Central memory CD8-positive, alpha-beta T cell (primary cell): Measurements from ENCODE around the gene ACER2.

ENCODE experiments used
- ATAC-seq: fragments of 150-1000 bp; cut with Tn5 transposase; replicated peaks from 2 replicates; pipeline ENCODE4 v1.10.0; 2022; ENCODE audit warnings: mild to moderate bottlenecking, moderate FRiP score, moderate number of reproducible peaks; ENCODE audit not compliant: poor library complexity, severe bottlenecking; ENCODE audit errors: extremely low read depth
- DNase-seq, 2 donors: peaks; one replicate each; pipeline ENCODE4 v3.0.0; 2021; ENCODE audit warnings: low spot score in 2 of 2
- H3K27ac Mint-ChIP-seq: one replicate; pipeline ENCODE4 v1.8.0; 2022; ENCODE audit warnings: low read depth, mild to moderate bottlenecking, moderate library complexity, mixed read lengths
- H3K27me3 Mint-ChIP-seq: one replicate; pipeline ENCODE4 v1.8.0; 2022; ENCODE audit warnings: mixed read lengths
- H3K36me3 Mint-ChIP-seq: one replicate; pipeline ENCODE4 v1.8.0; 2022; ENCODE audit warnings: mild to moderate bottlenecking, moderate library complexity, mixed read lengths; ENCODE audit not compliant: insufficient read depth
- H3K4me1 Mint-ChIP-seq: one replicate; pipeline ENCODE4 v1.8.0; 2022; ENCODE audit warnings: mixed read lengths
- H3K4me3 Mint-ChIP-seq: one replicate; pipeline ENCODE4 v1.8.0; 2022; ENCODE audit warnings: mild to moderate bottlenecking, moderate library complexity, mixed read lengths
- H3K9me3 Mint-ChIP-seq: one replicate; pipeline ENCODE4 v1.8.0; 2022; ENCODE audit warnings: mixed read lengths

The ACER2 gene

DNA sequence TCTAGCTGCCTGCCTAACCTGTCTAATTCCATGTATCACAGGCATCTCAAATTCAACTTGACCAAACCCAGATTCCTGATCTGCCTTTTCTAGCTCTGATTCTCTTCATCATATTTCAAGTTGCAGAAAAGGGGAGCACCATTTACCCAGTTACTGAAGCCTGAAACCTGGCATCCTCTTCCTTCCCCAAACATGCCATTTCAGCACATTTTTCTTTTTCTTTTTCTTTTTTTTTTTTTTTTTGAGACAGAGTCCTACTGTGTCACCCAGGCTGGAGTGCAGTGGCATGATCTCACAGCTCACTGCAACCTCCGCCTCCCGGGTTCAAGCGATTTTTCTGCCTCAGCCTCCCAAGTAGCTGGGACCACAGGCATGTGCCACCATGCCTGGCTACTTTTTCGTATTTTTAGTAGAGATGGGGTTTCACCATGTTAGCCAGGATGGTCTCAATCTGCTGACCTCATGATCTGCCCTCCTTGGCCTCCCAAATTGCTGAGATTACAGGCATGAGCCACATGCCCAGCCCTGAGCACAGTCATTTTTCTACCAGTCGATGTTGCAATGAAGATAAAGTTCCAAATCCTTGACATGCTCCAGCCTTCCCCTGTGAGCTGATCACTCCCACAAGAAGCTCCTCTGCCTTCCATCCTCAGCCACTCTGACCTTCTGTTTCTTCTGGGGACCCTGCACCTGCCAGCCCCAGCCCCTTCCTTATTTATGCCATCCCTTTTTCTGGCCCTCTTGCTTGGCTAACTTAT lies 32.2 kb downstream of the ACER2 start:
- ATAC-seq (no peak), DNase-seq (no peak)
- Mint-ChIP-seq H3K27ac (peak overlapping the region; percentile 87), H3K4me1 (peaks cover 7% of the 10 kb centered on the region), H3K27me3 (no peaks in the 10 kb centered on the region), H3K9me3 (no peaks in the 10 kb centered on the region), H3K4me3 (peak overlapping the region; percentile 65), H3K36me3 (no peaks in the 10 kb centered on the region)

DNA sequence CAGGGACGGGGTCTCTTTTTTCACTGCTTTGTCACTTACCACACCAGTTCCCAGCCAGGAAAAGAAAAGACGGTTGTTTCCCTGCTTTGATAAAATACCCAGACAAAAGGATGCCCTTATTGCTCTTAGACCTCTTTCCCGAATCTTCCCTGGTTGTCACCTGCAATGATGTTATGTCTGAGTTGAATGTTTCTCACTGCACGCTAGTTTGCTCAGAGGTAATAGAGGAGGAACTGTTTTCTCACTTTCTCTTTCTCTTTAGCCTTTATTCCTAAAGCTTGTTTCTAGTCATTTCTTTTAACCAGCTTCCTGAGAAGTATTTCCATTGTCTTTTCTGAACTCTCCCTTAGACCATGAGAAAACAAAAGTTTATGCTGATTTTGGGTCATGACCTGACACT lies 32.9 kb downstream of the ACER2 start:
- DNase-seq: no peak
- Mint-ChIP-seq H3K4me1 (peaks cover 7% of the 10 kb centered on the region), H3K4me3 (peak overlapping the region; percentile 65), H3K27me3 (no peaks in the 10 kb centered on the region), H3K27ac (peak overlapping the region; percentile 87), H3K9me3 (no peaks in the 10 kb centered on the region), H3K36me3 (no peaks in the 10 kb centered on the region)
- no peak for ATAC-seq

DNA sequence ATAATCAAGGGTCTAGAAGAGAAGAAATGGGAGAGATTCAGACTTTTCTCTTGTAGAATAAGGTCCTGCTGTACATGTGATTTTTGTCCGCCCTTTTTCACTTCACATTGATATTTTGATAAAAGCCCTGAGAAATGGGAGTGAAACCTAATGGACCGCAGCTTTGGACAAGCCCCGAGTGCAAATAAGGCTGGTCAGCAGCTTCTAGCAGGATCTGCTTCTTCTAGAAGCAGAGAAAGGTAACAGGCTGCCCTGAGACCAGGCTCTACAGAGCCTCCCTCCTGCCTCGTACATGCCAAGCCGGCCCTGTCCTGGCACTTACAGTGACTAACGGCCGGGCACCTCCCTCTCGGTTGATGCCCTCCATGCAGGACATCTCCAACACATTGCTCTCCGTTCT lies 33.4 kb downstream of the ACER2 start:
- ATAC-seq (no peak), DNase-seq (no peak)
- H3K36me3 Mint-ChIP-seq: no peaks in the 10 kb centered on the region
- peaks cover 7% of the 10 kb centered on the region for H3K4me1 Mint-ChIP-seq
- H3K27ac Mint-ChIP-seq: peak overlapping the region; percentile 87
- H3K27me3 Mint-ChIP-seq: no peaks in the 10 kb centered on the region
- H3K4me3 Mint-ChIP-seq: peak overlapping the region; percentile 65
- H3K9me3 Mint-ChIP-seq: no peaks in the 10 kb centered on the region

DNA sequence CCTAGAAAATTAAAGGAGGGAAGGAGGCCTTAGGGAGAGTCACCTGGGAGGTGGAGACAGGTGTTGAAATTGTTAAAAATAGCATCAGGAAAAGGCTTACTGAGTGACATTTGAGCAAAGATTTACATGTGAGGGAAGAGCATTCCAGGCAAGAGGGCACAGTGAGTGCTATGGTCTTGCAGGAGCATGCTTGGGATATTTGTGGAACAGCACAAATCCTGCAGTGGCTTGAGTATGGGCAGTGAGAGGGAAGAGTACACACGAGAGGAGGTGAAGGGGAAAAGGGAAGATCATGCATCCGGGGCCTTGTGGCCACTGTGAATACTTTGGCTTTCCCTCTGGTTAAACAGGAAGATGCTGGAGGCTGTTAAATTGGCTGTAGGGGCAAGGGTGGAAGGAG lies 36.6 kb downstream of the ACER2 start:
- H3K36me3 Mint-ChIP-seq: no peaks in the 10 kb centered on the region
- DNase-seq (no peak), ATAC-seq (no peak)
- H3K27ac Mint-ChIP-seq: peak overlapping the region; percentile 13
- H3K9me3 Mint-ChIP-seq: no peaks in the 10 kb centered on the region
- no peak overlapping the region for H3K4me3 Mint-ChIP-seq
- peaks cover 7% of the 10 kb centered on the region for H3K4me1 Mint-ChIP-seq
- H3K27me3 Mint-ChIP-seq: no peaks in the 10 kb centered on the region

DNA sequence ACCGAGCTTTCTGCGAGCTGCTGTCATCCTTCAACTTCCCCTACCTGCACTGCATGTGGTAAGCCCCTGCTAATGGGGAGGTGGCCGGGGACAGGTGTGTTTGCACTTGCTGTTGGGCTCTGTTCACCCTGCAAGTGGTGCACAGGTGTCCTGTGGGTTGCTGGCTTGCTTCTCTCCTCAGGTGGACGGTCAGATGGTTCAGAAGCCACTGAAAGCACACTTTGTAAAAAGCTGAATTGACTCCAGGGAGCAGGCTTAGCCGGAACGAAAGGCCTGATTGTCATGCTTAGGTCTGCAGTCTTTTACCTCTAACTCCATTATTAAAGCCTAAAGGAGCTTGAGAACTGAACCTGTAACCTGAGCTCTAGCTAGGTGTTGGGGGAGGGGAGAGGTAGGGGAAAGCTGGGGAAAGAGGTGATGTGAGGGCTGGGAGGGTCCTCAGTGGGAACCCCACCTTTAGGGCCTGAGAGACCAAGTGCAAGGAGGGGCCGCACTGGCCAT lies 37.6 kb downstream of the ACER2 start:
- peaks cover 6% of the 10 kb centered on the region for H3K4me1 Mint-ChIP-seq
- no peak overlapping the region for H3K4me3 Mint-ChIP-seq
- ATAC-seq (no peak), DNase-seq (no peak)
- no peaks in the 10 kb centered on the region for H3K27me3 Mint-ChIP-seq
- H3K36me3 Mint-ChIP-seq: no peaks in the 10 kb centered on the region
- no peak overlapping the region for H3K27ac Mint-ChIP-seq
- H3K9me3 Mint-ChIP-seq: no peaks in the 10 kb centered on the region

DNA sequence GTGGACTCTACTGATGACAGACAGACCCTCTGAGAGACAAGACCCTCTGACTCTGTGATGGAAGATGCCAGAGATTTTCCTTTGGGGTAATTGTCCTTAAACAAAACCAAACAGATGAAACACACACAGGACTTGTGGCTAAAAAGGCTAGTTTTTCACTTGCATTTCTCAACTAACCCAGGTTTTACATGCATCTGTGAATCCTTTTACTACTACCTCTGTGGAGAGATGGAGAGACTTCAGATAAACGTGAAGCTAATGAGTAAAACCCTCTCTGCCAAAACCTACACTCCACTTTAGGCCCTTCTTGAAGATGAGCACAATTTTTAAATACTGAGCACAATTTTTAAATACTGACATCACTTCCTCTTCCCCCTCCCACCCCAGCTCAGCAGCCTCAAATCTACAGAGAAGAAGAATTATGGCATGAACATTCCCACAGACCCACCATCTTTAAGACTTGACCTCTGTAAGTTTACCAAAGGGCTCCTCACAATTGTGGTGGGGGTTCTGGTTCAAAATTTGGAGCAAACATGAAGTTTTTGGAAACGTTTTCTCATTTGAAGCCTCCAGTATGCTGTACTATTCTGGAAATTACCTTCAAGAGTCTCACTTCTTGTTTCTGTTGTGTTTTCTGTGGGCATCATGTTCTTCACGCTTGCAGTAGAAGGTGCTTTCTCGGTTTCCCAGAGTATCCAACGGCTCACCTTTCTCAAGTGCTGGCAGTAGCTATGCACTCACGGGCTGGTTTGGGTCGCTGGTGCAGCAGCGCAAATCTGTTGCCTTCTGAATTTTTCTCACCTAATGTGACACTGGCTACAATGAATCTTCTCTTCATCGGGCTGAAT lies 42.7 kb downstream of the ACER2 start:
- Mint-ChIP-seq H3K9me3 (no peaks in the 10 kb centered on the region), H3K4me1 (no peaks in the 10 kb centered on the region), H3K27ac (no peak overlapping the region), H3K27me3 (no peaks in the 10 kb centered on the region), H3K36me3 (no peaks in the 10 kb centered on the region), H3K4me3 (no peak overlapping the region)
- no peak for DNase-seq
- ATAC-seq: no peak

DNA sequence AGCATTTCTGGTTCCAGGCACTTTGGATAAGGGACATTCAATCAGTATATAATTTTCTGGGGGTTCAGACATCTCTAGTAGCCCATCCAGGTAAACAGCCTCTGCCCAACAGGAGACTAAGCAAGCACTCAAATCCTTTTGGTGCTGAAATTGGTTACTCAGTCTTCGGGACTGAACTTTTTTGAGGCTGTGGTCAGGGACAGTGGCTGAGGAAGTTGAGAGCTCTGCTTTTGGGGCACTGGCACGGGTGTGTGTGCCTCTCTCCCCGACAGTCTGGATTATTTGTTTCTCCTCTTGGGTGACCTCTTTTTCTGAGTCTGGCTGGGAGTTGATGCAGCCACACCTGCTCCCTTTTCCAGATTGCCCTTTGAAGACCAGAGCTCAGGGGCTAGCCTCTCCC lies 47.6 kb downstream of the ACER2 start:
- no peak overlapping the region for H3K4me3 Mint-ChIP-seq
- no peak for DNase-seq
- no peaks in the 10 kb centered on the region for H3K9me3 Mint-ChIP-seq
- no peaks in the 10 kb centered on the region for H3K27me3 Mint-ChIP-seq
- no peak for ATAC-seq
- H3K4me1 Mint-ChIP-seq: peaks cover 8% of the 10 kb centered on the region
- no peaks in the 10 kb centered on the region for H3K36me3 Mint-ChIP-seq
- H3K27ac Mint-ChIP-seq: no peak overlapping the region

DNA sequence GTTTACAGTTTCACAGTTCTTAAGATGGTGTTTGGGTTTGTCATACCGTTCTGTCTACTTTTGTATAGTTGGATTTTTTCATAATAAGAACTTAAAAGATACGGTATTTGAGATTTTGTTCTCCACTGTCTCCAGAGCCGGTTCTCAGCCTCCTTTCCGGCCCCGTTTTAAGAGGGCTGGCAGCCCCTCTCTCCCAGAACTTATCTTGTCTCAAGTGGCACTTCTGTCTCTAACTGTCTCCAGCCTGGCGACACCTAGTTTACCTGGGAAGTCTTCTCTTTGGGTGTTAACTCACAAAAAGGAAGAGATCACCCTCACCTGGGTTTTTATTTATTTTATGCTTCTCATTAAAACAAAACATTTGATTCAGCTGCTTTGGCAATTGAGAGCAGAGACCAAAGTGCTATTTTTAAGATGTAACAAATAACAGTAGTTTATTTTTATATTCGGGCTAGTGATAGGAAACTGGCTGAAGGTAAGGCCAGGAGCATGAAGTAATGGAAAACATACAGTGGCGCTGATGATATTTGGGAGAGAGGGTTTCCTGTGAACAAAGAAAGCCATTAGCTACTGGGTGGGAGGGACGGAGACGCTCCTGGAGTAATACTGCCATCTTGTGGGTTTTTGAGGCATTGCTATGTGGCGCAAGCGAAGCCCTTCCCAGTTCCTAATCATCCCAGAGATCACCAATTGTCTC lies 48.3 kb downstream of the ACER2 start:
- Mint-ChIP-seq H3K4me1 (peaks cover 8% of the 10 kb centered on the region), H3K4me3 (no peak overlapping the region), H3K9me3 (no peaks in the 10 kb centered on the region), H3K36me3 (no peaks in the 10 kb centered on the region), H3K27me3 (no peaks in the 10 kb centered on the region), H3K27ac (no peak overlapping the region)
- peak; percentile 79 for ATAC-seq
- peak; percentile 47 to 49 for DNase-seq

DNA sequence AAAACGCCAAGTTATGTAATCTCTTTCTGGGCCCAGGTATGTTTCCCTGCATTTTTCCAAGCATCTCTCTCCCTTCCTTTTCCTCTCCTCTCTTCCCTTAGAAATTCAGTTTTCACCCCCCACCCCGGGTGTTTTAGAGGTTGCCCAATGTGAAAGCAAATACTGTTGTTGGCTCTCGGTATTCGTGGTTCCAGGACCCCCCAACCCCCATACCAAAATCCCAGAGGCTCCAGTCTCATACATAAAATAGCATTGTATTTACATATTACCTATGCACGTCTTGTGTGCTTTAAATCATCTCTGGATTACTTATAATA lies 48.8 kb downstream of the ACER2 start:
- Mint-ChIP-seq H3K27ac (no peak overlapping the region), H3K36me3 (no peaks in the 10 kb centered on the region), H3K9me3 (no peaks in the 10 kb centered on the region)

DNA sequence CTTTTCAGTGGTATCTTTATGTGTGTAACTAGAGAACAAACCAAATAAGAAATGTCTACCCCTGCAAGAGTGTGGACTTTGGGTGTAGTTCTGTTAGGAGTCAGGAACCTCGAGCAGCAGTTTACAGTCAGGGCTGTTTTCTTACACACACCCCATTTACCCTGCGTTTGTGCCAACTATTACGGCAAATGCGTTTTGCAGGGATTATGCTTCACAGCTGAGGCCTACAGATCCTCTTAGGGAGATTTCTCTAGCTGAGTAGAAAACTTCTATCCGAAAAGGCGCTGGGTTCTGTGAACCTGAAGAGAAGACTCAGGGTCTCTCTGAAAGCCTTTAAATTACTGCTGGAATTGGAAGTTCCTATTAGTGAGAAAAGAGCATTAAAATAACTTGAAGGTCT lies 51.4 kb downstream of the ACER2 start:
- H3K9me3 Mint-ChIP-seq: no peaks in the 10 kb centered on the region
- no peak overlapping the region for H3K4me3 Mint-ChIP-seq
- DNase-seq (no peak), ATAC-seq (no peak)
- H3K36me3 Mint-ChIP-seq: peaks cover 1% of the 10 kb centered on the region
- no peaks in the 10 kb centered on the region for H3K27me3 Mint-ChIP-seq
- peaks cover 17% of the 10 kb centered on the region for H3K4me1 Mint-ChIP-seq
- no peak overlapping the region for H3K27ac Mint-ChIP-seq

More for the DNA sequence above, 48.8 kb downstream of the ACER2 start:
- Mint-ChIP-seq H3K27me3 (no peaks in the 10 kb centered on the region), H3K4me1 (peaks cover 8% of the 10 kb centered on the region), H3K4me3 (no peak overlapping the region)
- ATAC-seq (no peak), DNase-seq (no peak)

DNA sequence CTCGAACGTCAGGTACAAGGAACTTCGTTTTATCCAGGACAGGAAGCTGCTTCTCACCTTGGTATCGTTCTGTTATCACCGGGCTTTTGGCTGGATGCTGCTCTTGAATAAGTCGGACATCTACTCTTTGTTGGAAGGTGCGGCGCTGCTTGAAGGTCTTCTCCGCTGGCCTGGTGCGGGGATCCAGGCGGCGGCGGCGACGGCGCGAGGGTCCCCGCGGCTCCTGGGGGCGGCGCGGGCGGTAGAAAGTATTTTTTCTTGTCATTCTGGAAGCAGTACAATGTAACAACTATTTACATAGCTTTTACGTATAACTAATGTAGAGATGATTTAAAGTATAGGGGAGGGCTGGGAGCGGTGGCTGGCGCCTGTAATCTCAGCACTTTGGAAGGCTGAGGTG lies 52.3 kb downstream of the ACER2 start:
- Mint-ChIP-seq H3K36me3 (peaks cover 1% of the 10 kb centered on the region), H3K27ac (no peak overlapping the region)
- no peak for DNase-seq

DNA sequence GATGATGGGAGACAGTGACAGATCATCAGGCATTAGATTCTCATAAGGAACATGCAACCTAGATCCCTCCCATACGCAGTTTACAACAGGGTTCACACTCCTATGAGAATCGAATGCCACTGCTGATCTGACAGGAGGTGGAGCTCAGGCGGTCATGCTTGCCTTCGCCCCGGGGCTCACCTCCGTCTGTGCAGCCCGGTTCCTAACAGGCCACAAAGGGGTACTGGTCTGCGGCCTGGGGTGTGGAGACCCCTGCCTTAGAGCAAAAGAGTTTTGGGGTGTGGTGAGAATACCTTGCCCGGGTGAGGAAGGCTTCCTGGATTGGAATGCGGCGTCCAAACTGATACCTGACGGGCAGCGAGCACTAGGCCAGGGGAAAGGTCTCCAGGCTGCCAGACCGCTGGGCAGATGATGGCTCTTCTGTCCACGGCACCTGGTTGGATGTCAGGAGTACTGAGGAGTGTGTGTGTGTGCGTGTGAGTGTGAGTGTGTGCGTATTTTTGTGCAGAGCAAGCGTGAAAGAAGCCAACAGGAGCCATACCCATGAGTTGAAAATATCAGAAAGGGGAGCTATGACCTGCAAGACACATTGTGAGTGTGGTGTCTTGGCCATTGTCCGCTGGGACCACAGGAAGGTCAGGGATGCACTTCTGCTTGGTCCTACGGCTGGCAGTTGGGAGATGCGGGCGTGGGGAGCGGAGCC lies 55.4 kb downstream of the ACER2 start:
- H3K27me3 Mint-ChIP-seq: no peaks in the 10 kb centered on the region
- H3K36me3 Mint-ChIP-seq: peaks cover 1% of the 10 kb centered on the region
- DNase-seq: no peak
- peaks cover 8% of the 10 kb centered on the region for H3K4me1 Mint-ChIP-seq
- no peaks in the 10 kb centered on the region for H3K9me3 Mint-ChIP-seq
- H3K27ac Mint-ChIP-seq: peak overlapping the region; percentile 5
- peak overlapping the region; percentile 69 for H3K4me3 Mint-ChIP-seq
- ATAC-seq: peak; percentile 5

More for the DNA sequence above, 52.3 kb downstream of the ACER2 start:
- no peaks in the 10 kb centered on the region for H3K27me3 Mint-ChIP-seq
- H3K4me3 Mint-ChIP-seq: no peak overlapping the region
- ATAC-seq: no peak
- peaks cover 17% of the 10 kb centered on the region for H3K4me1 Mint-ChIP-seq
- no peaks in the 10 kb centered on the region for H3K9me3 Mint-ChIP-seq
